Prostate gland (tissue), 2 donors: ENCODE data around the gene C22orf31.

Experiments
- POLR2A ChIP-seq: fragments of 450-650 bp; IDR thresholded peaks from one replicate; pipeline ENCODE4 v1.6.1; 2016; ENCODE audit warnings: antibody characterized with exemption, mild to moderate bottlenecking
- TF ChIP-seq, protein P1 (sequence below), 4 experiments: fragments of 200-600 bp in 2 of 4; fragments of 450-650 bp in 2 of 4; sonication (generic) in 2 of 4; IDR thresholded peaks; 1 replicate in 3 of 4; 2 replicates in 1 of 4; pipeline ENCODE4 v1.5.1; 2016 to 2019; ENCODE audit warnings: antibody characterized with exemption in 4 of 4, mild to moderate bottlenecking in 2 of 4, moderate library complexity in 2 of 4

DNA sequence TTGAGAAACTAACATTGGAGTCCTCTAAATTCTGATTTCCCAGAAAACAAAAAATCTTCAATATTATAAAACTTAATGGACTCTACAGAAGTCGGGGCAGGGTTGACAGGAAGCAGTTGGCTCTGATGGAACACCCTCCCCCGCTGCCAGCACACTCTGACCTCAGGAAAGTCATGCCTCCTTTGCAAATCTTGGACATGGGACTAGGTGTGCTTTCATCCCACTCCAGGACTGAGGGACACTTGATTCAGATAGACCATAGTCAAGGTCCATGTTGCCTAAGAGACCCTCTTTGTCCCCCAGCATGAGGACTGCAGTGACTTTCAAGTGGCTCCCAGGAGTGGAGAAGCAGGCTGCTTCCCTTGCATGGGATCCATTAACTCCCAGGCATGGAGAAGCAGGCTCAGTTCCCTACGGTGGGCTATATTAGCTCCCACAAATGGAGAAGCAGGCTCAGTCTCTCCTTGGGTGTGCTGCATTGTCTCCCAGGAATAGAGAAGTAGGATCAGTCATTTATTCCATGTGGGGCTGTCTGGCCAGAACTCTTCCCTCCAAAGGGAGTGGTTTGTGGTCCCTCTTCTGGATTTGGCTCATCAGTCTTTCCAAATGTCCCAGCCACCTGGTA is 38.3 kb downstream of the C22orf31 start:
- no peak for TF ChIP-seq POLR2A
- TF ChIP-seq, protein P1, sequence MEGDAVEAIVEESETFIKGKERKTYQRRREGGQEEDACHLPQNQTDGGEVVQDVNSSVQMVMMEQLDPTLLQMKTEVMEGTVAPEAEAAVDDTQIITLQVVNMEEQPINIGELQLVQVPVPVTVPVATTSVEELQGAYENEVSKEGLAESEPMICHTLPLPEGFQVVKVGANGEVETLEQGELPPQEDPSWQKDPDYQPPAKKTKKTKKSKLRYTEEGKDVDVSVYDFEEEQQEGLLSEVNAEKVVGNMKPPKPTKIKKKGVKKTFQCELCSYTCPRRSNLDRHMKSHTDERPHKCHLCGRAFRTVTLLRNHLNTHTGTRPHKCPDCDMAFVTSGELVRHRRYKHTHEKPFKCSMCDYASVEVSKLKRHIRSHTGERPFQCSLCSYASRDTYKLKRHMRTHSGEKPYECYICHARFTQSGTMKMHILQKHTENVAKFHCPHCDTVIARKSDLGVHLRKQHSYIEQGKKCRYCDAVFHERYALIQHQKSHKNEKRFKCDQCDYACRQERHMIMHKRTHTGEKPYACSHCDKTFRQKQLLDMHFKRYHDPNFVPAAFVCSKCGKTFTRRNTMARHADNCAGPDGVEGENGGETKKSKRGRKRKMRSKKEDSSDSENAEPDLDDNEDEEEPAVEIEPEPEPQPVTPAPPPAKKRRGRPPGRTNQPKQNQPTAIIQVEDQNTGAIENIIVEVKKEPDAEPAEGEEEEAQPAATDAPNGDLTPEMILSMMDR (IDR thresholded peaks at IDR 0.05), result no peak
